GM19043 (cell line): ENCODE measurements around the gene RHOH.
"Not testable (repeated sequence)": the region's sequence is repeated elsewhere in the genome, so short reads cannot be mapped to it uniquely, and the experiment has no call there.

Experiments used
- ATAC-seq: cut with Tn5 transposase; IDR thresholded peaks from one replicate; pipeline ENCODE4 v1.9.1; 2021; ENCODE audit warnings: low read depth; ENCODE audit not compliant: unreplicated experiment

Gene RHOH

DNA sequence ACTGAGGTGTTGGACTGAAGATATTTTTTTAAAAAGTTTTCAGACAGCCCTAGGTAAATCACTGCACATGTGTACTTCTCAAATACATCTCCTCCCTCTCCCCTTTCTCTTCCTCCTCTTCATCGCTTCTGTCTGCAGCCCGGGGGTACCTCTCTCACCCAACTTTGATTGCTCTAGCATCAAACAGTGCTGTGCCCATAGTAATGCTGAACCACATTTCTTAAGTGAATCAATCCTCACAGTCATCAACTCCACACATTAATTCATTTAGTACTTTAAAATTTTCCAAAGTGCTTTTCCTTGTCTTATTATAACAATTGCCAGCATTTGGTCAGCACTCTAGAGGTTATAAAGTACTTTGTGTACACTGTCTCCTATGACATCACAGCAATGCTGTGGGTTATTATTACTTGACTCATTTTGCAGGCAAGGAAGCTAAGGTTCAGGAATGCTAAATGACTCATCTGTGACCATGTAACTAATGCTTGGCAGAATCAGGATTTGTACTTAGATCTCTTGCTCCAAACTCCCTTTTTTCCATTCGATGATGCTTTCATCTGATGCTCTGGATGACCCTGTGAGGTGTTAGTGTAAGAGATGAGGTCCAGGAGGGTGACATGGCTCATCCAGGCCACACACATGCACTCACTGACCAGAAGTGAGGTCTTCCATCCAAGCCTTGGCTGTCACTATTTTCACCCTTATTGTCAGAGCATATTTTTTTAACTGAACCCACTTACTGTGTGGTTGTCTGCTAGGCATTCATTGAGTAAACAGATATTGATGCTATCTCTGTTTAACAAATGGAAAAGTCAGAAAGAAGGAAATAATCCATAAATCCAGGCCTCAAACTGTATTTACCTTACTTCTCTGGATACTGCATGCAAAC lies 58.8 kb downstream of the RHOH start:
- ATAC-seq: no peak

DNA sequence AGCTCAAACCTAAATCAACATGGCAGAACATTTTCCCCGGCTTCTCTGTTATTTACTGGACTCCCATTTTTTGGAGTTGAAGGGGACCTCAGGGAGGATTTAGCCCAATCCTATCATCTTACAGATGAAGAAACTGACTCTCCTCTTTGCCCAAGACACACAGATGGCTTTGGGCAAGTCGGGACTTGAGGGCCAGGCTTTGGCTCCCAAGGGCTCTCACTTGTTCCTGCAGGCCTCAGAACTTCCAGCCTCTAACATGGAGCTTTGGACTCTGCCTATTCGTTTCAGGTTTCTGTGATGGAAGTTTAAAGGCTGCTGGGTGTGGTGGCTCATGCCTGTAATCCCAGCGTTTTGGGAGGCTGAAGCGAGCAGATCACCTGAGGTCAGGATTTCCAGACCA lies 59.5 kb downstream of the RHOH start:
- no peak for ATAC-seq

DNA sequence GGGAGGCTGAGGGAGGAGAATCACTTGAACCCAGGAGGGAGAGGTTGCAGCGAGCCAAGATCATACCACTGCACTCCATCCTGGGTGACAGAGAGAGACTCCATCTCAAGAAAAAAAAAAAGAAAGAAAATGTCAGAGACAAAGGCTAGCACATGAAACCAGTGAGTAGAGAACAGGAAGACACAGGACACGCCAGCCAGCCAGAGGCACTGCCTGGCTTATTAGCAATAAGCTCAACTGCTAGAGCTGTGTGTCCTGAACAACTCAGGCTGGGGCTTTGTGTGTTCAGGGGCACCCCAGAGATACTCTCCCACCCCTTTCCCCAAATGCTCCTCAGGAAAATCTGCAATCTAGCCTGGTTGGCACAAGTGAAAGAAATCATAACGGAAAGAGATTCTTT lies 60.0 kb downstream of the RHOH start:
- no peak for ATAC-seq

DNA sequence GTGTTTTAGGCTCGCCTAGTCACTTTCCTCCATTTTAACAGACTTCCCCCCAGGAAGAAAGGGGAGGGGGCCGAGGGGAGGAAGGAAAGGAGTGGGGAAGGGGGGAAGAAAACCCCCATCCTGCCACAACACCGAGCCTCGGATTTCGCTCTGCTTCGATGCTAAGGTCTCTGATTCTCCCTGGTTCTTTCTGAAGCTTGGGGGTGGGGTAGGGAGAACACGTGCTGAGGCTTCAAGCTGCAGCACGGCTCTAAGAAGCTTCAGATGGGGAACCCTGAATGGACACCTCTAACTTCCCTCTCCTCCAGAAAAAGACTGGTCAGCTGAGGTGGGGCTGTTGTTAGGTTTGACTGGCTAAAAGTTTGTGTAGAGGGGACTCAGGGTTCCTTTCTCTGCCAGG lies 61.8 kb downstream of the RHOH start:
- ATAC-seq: no peak

DNA sequence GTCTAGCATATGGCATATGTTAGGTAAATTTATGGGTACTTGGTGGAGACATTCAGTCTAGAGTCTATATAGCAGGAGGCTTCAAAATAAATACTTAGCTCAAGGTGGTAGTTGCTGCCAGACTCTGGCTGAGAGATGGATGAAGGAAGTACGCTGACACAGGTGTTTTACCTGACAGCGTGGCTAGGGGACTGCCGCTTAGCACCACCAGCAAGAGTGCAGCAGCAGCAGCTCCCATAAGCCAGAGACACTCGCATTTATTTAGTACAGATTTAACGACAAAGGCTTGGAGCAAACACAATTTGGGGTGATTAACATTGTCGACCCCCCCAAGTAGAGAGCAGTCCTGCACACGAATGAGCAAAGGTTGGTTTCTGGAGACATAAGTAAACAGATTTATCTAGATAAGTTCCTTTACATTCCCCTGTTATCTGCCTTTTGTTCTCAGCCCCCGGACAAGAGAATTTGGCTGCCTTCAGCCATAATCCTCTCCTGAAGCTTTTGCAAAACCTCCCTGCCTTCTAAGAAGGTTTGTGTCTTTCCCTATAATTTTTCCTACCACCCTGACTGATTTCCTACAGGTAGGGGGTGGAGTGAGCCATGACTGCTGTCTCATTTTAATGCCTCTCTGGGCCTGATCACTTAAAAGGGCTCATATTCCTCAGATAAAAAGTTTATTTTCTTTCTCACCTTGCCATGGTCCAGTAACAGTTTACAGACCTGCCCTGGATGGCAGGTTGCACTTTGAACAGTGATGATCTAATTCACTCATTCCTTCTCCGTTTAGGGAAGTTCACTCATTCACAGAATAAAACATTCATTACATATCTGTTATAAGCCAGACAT lies 64.6 kb downstream of the RHOH start:
- no peak for ATAC-seq

DNA sequence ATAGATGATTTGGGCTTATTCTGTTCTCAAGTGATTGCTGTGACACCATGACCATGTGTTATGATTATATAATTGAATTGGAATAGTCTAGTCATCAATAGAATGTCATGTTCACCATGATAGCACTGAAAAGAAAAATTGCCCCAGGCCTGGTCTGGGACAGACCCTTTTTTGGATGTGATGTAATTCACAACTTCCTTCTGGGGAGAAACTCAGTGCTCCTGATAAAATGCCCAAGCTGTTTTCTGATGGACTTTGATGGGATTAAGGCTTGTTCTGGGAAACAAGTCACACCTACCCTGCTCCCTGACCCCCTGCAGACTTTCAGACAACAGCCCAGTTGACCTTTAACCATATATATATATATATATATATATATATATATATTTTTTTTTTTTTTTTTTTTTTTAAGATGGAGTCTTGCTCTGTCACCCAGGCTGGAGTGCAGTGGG lies 65.3 kb downstream of the RHOH start:
- no peak for ATAC-seq

DNA sequence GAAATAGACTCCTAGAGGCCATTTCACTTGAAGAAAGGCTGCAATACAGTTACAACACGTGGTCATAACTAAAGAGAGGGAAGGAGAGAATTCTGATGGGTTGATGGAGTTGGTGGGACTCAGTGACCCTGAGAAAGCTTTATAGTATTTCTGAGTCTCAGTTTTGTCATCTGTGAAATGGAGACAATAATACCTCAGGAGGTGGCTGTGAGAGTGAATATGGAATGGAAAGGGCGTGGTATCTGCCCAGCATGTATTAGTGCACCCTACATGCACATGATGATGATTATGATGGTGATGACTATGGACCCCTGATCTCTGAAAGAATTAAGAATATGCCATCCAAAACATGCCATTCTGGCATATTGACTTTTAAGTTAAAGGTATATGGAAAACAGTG lies 66.0 kb downstream of the RHOH start:
- ATAC-seq: no peak

DNA sequence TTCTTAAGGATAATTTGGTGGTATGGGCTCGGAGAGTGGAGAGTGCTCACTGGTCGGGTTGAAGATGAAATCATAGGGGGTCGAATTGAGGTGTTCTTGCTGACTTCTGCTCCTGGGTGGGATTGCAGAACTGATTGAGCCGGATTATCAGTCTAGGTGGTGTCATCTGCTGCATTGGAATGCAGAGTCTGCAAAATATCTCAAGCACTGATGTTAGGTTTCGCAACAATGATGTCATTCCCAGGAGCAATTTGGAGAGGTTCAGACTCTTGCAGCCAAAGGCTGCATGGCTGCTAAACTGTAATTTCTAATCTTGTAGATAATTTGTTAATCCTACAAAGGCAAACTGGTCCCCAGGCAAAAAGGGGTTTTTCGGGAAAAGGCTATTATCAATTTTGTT lies 67.7 kb downstream of the RHOH start:
- ATAC-seq: no peak

DNA sequence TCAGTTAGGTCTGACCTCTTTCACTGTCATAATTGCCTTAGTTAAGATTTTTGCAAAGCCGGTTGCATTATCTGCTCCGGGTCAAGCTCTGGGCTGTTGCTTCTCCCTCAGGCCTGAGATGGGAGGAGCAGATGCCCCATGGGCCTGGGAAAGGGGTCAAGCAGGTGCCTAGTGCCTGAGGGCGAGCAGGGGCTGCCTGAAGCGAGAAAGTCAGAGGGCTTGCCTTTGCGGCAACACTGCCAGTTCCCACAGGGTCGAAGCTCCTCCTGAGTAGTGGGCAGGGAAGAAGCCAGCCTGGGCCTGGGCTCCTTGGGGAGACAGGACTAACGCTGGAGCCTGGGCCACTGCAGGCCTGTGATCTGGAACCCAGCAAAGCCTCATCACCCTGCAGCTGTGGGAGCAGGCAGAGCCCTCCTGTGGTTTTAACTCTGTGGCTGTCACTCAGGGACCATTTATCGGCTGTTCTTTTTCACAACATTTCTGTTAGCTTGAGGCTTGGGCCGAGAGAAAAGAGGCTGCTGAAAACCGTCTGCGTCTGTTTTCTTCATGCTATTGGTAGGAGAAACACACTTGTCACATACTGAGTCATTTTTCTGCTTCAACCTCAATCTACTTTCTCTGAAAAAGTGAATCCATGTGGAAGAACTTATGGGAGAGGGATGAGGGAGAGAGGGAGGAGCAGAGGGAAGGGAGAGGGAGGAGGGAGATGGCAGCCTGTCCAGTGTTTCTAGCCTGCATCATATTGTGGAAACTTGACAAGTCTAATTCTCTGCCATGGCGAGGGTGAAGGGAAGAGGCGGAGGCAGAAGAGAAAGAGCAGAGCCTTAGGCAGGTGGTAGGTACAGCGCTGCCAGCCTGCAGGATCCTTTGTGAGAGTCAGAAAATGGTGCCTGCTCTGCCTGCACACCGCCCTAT lies 68.4 kb downstream of the RHOH start:
- no peak for ATAC-seq

DNA sequence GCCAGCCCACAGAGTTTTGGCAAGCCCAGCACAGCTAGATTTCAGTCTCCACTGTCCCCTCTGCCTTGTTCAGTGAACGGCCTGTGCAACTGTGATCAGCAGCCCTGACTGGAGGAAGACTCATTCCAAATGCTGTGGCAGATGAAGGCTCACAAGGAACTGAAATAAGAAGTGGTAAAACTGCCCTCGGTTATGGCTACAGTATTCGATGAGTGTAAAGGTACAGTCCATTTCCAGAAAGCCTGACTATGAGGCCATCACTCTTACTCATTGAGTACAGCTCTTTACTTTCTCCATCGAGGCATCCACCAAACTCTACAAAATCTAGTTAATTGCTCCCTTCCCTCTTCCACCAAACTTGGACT lies 69.1 kb downstream of the RHOH start:
- ATAC-seq: no peak

DNA sequence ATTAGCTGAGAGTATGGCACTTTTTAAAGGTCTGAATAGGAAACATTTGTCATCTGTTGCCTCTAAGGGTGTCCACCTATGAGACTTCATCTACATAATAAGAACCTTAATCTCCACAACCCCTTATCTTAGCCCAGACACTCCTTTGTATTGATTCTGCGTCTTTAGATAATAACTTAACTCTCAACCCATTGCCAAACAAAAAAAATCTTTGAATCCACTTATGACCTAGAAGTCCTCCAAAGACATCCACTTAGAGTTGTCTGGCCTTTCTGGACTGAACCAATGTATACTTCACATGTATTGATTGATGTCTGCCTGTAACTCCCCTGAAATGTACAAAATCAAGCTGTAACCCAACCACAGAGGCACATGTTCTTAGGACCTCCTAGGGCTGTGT lies 72.3 kb downstream of the RHOH start:
- ATAC-seq: no peak

DNA sequence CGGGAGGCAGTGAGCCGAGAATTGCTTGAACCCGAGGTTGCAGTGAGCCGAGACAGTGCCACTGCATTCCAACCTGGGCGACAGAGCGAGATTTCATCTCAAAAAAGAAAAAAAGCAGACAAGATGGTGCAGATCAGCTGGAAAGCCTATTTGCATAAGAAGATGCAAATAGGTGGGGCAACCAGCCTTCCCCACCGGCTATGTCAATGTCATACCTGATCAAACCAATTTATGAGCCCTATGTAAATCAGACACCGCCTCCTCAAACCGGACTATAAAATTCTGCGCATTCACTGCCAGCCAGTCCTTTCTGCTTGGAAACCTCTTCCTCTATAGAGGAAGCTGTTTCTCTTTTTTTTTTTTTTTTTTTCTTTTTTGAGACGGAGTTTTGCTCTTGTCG lies 73.8 kb downstream of the RHOH start:
- no peak for ATAC-seq

DNA sequence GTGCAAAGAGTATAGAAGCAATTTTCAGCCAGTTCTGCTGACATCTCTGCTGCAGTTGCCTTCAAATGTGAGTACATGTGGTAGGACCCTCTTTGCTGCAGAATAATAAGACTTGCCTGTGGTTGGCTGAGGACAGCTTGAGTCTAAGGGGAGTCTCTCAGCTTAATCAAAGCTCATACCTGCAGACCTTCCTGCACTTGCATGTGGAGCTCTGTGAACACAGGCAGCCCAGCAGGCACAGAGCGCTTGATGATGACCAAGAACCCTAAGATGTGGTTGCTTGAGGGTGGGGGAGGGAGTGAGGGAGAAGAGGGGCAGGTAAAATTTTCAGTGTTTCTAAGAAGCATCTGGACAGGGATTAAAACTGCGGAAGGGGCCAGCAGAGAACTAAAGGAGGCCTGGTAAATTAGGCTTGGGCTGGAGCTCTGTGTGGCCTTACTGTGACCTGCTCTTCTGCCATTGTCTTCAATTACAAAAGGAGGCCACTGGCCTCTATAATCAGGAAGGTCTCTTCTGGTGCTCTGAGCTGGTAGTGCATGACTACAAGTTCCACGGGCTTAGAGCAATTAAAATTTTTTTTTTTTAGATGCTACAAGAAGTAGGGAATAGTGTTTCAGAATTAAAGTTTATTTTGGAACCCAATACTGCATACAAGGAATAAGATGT lies 78.4 kb downstream of the RHOH start:
- ATAC-seq: no peak

DNA sequence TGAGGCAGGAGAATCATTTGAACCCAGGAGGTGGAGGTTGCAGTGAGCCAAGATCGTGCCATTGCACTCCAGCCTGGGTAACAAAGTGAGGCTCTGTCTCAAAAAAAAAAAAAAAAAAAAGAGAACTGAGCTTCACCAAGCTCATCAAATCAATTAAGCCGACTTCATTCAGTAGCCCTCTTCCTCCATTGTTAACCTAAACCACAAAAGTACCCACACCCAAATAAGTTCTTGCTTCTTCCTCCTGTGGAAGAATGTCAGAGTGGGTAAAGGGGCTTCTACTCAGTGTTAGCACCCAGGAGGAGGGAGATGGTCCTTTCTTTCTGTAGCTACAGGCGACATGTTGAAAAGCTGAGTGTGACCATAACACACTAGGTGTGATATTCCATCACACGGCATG lies 79.7 kb downstream of the RHOH start:
- no peak for ATAC-seq

DNA sequence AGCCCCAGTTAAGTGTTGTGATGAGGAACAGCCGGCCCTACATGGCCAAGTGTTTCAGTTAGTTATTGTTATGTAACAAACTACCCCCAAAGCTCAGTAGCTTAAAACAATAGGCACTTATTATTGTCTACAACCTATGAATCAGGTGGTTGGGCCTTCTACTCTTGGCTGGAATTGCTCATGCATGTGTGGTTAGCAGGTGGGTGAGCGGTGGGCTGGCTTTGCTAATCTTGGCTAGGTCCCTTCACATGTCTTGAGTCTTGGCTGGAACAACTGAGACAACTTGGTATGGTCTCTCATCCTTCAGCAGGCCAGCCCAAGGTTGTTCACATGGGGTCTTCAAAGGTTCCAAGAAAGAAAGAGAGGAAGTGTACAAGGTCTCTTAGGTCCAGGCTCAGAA lies 83.8 kb downstream of the RHOH start:
- no peak for ATAC-seq

DNA sequence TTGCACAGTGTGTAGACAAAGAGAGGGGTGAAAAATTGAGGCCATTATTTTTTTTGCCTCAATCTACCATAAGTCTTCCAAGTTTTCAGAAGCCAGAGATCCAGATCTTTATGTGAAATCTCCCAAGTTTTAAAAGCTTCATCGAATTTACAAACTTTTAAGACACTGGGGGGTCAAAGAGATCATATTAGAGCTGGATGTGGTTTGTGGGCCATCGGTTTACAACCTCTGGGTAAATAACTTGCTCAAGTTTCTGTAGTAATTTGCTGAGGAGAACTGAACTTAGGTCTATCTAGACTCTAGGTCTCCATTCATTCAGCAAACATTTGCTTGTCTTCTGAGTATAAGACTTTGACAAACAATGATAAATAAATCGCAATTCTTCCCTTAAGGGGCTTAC lies 84.3 kb downstream of the RHOH start:
- ATAC-seq: no peak

DNA sequence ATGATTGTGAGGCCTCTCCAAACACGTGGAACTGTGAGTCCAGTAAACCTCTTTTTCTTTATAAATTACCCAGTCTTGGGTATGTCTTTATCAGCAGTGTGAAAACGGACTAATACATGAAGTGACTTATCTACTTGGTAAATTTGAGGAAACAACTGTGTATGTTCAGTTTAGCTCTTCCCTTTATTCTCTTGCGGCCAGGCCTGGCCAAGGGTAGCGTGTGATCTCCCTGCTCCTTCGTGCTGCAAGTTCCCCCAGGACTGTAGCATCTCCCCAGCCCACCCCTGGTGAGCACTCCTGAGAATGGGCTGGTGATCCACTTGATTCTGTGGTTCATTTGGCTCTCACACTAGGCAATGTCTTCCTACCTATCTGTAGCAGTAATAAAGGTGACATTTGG lies 85.1 kb downstream of the RHOH start:
- no peak for ATAC-seq

DNA sequence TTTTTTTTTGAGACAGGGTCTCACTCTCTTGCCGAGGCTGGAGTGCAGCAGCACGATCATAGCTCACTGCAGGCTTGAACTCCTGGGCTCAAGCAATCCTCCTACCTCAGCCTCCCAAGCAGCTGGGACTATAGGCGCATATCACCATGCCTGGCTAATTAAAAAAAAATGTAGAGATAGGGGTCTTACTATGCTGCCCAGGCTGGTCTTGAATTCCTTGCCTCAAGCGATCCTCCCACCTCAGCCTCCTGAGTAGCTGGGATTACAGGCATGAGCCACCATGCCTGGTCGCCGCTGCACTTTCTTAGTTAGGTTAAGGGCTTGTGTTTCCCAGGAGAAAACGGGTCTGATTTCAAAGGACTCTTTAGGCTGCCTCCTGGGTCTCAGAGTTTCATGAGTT lies 86.0 kb downstream of the RHOH start:
- ATAC-seq: not testable (repeated sequence)

DNA sequence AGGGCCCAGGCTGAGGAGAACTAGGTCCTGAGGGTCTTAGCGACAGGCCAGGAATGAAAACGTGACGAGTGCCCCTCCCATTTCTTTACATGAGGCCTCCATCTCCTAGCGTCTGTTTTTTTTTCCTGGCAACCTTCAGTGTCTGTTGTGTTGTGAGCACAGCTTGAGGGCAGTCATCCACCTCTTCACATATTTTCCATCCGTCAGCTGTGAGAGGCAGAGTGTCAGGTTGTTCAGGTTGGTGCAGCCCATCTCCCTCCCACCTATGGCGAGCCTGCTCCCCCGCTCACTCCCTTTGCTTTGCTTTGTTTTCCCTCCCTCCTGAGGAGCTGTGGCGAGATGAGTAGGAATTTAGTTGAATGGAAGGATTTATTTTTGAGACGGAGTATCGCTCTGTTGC lies 86.6 kb downstream of the RHOH start:
- no peak for ATAC-seq

DNA sequence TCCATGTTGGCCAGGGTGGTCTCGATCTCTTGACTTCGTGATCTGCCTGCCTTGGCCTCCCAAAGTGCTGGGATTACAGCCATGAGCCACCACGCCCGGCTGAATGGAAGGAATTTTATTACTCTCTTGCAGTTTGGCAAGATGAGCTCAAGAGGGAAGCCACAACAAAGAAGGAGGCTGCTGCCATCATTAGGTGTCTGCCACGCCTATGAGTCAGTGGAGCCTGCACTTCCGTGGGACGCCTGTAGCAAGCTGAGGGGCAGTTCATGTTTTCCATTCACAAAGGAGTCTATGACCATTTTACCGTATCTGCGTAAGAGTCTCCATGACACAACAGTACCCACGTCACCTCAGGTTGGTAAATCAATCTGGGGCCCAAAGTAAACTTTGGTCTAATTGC lies 87.1 kb downstream of the RHOH start:
- ATAC-seq: no peak
